K562 (cell line): Measurements from ENCODE around the gene PTCH1. TPM values are rescaled to one million over a fixed set of nuclear protein-coding genes. Genes with fewer than 3 reads are reported as not detected.
A peak's percentile ranks its signal among the peaks of the same experiment; 100 is the strongest.

ENCODE experiments used
- ATAC-seq: fragments of 200-7000 bp; cut with Tn5 transposase; 3 replicates; pipeline ENCODE4 v1.9.1; 2020; ENCODE audit warnings: moderate library complexity
- BruUV-seq: library from RNA; stranded (reverse); fragments of 400-500 nt; replicated peaks from 2 replicates; lab custom pipeline; 2021; lab: Mats Ljungman, UMichigan
- CTCF ChIA-PET: fragments of 300-600 bp; formaldehyde crosslinking; extraction: SDS; loops from one replicate; lab custom pipeline; 2021; ENCODE audit warnings: low intra/inter-chr PET ratio; lab: Yijun Ruan, JAX
- POLR2A ChIA-PET: fragments of 300-600, 350-650 bp; sonication (Branson Sonifier 250); formaldehyde crosslinking; extraction: SDS; loops from one replicate; lab custom pipeline; 2021; ENCODE audit warnings: antibody characterized with exemption, inconsistent platforms; lab: Yijun Ruan, JAX
- DNase-seq, 4 experiments: peaks; one replicate each; pipeline versions ENCODE4 v3.0.0 to v3.0.0-alpha.2; 2011 to 2018; ENCODE audit warnings: low spot score in 3 of 4, mixed read lengths in 3 of 4; ENCODE audit errors: extremely low read depth in 1 of 4
- FAIRE-seq: peaks from 2 replicates; lab custom pipeline; 2011; peaks lifted over from hg19 to GRCh38; lab: Jason Lieb, UNC
- H2AFZ ChIP-seq: 2 replicates; pipeline ENCODE4 v1.6.0; 2011; ENCODE audit warnings: low read depth, low read length, control low read depth, inconsistent platforms
- H3K27ac ChIP-seq: fragments of 200-600 bp; 3 replicates; pipeline ENCODE4 v1.8.0; 2011; ENCODE audit warnings: low read depth, mild to moderate bottlenecking, control low read depth, inconsistent platforms, low read length, moderate library complexity, mixed read lengths; ENCODE audit errors: extremely low read depth
- H3K27me3 ChIP-seq, 2 experiments: fragments of 300-600 bp in 1 of 2; 2 replicates in 1 of 2; 3 replicates in 1 of 2; pipeline versions ENCODE4 v1.6.0 to v1.8.0; 2011; ENCODE audit warnings: inconsistent platforms in 2 of 2, low read length in 2 of 2, mild to moderate bottlenecking in 1 of 2, mixed read lengths in 1 of 2, moderate library complexity in 1 of 2; ENCODE audit not compliant: control insufficient read depth in 2 of 2, insufficient read depth in 2 of 2
- H3K36me3 ChIP-seq: fragments of 300-600 bp; 3 replicates; pipeline ENCODE4 v1.8.0; 2011; ENCODE audit warnings: mild to moderate bottlenecking, low read length, inconsistent platforms; ENCODE audit not compliant: control insufficient read depth, insufficient read depth
- H3K4me1 ChIP-seq, 2 experiments: fragments of 200-600 bp in 1 of 2; replicated peaks in 1 of 2; 2 replicates in 1 of 2; 3 replicates in 1 of 2; pipeline versions ENCODE4 v1.5.1 to v1.8.0; 2011; ENCODE audit warnings: inconsistent platforms in 2 of 2, low read length in 2 of 2, mild to moderate bottlenecking in 1 of 2, mixed read lengths in 1 of 2, moderate library complexity in 1 of 2; ENCODE audit not compliant: control insufficient read depth in 2 of 2, insufficient read depth in 2 of 2
- H3K4me2 ChIP-seq: 2 replicates; pipeline ENCODE4 v1.6.1; 2011; ENCODE audit warnings: low read length, control low read depth, inconsistent platforms, mixed read lengths; ENCODE audit not compliant: insufficient read depth
- H3K4me3 ChIP-seq: fragments of 200-600 bp; sonication (generic), shearing (Covaris generic); 2 replicates; pipeline ENCODE4 v1.5.1; 2016; ENCODE audit warnings: control low read depth, inconsistent platforms
- H3K79me2 ChIP-seq: fragments of 200-600 bp; 3 replicates; pipeline ENCODE4 v1.8.0; 2011; ENCODE audit warnings: low read length, inconsistent platforms; ENCODE audit not compliant: control insufficient read depth, insufficient read depth
- H3K9ac ChIP-seq, 2 experiments: 2 replicates each; pipeline versions ENCODE4 v1.6.0 to v1.6.1; 2011; ENCODE audit warnings: low read depth in 2 of 2, low read length in 2 of 2, control low read depth in 1 of 2, inconsistent platforms in 1 of 2, mild to moderate bottlenecking in 1 of 2, mixed read lengths in 1 of 2; ENCODE audit not compliant: insufficient read depth in 1 of 2
- H3K9me1 ChIP-seq: one replicate; pipeline ENCODE4 v1.6.0; 2011; ENCODE audit warnings: inconsistent platforms, mild to moderate bottlenecking, low read length, moderate library complexity; ENCODE audit not compliant: control insufficient read depth, insufficient read depth
- H3K9me3 ChIP-seq: replicated peaks from 2 replicates; pipeline ENCODE4 v1.5.1; 2011; ENCODE audit warnings: low read depth, low read length, inconsistent platforms; ENCODE audit not compliant: control insufficient read depth, insufficient read depth
- H4K20me1 ChIP-seq: replicated peaks from 2 replicates; pipeline ENCODE4 v1.6.1; 2011; ENCODE audit warnings: low read length, inconsistent platforms, mixed read lengths; ENCODE audit not compliant: control insufficient read depth, insufficient read depth
- BRD4 ChIP-seq: fragments of 200-600 bp; sonication (generic); IDR thresholded peaks from 2 replicates; pipeline ENCODE4 v1.6.1; 2017; ENCODE audit warnings: inconsistent platforms
- BRF2 ChIP-seq: IDR thresholded peaks from 3 replicates; pipeline ENCODE4 v1.6.1; 2011; ENCODE audit warnings: borderline replicate concordance, mild to moderate bottlenecking; ENCODE audit not compliant: insufficient read length, insufficient read depth
- CBX3 ChIP-seq, 2 experiments: IDR thresholded peaks; 1 replicate in 1 of 2; 2 replicates in 1 of 2; pipeline ENCODE4 v1.6.1; 2012; ENCODE audit warnings: inconsistent platforms in 2 of 2, low read length in 2 of 2, borderline replicate concordance in 1 of 2, control low read depth in 1 of 2
- GMEB1 ChIP-seq: fragments of 250-450 bp; sonication (Bioruptor Pico); IDR thresholded peaks from 2 replicates; pipeline ENCODE4 v1.4.0; 2020; ENCODE audit warnings: mild to moderate bottlenecking
- HIVEP1 ChIP-seq: fragments of 250-450 bp; sonication (Bioruptor Pico); IDR thresholded peaks from 2 replicates; pipeline ENCODE4 v1.4.0; 2020; ENCODE audit warnings: mild to moderate bottlenecking
- NCOA1 ChIP-seq: fragments of 450-650 bp; IDR thresholded peaks from 2 replicates; pipeline ENCODE4 v1.6.1; 2016; ENCODE audit warnings: low read depth
- NFE2 ChIP-seq: IDR thresholded peaks from 2 replicates; pipeline ENCODE4 v1.6.1; 2014; ENCODE audit warnings: antibody characterized with exemption, low read depth
- PHF21A ChIP-seq: fragments of 450-650 bp; IDR thresholded peaks from 2 replicates; pipeline ENCODE4 v1.6.1; 2017; ENCODE audit warnings: low read depth, borderline replicate concordance
- POLR2B ChIP-seq: fragments of 450-650 bp; IDR thresholded peaks from 2 replicates; pipeline ENCODE4 v1.6.1; 2018; ENCODE audit warnings: low read depth; ENCODE audit not compliant: partially characterized antibody
- PYGO2 ChIP-seq: fragments of 450-650 bp; IDR thresholded peaks from 2 replicates; pipeline ENCODE4 v1.6.1; 2016; ENCODE audit warnings: mild to moderate bottlenecking, missing genetic modification characterization, moderate library complexity, missing compliant biosample characterization
- SMARCC2 ChIP-seq: fragments of 450-650 bp; IDR thresholded peaks from 2 replicates; pipeline ENCODE4 v1.6.1; 2017; ENCODE audit warnings: antibody characterized with exemption, moderate library complexity, mild to moderate bottlenecking, low read depth
- STAT5A ChIP-seq: IDR thresholded peaks from 2 replicates; pipeline ENCODE4 v1.6.1; 2012; ENCODE audit warnings: low read length, inconsistent platforms, borderline replicate concordance
- TEAD1 ChIP-seq, 2 experiments: fragments of 450-650 bp in 1 of 2; sonication (generic) in 1 of 2; formaldehyde crosslinking; IDR thresholded peaks; 2 replicates each; pipeline versions ENCODE4 v1.4.0 to v1.8.0; 2020 to 2022; ENCODE audit warnings: mild to moderate bottlenecking in 2 of 2, missing genetic modification reagents in 1 of 2
- ZNF511 ChIP-seq: sonication (generic); formaldehyde crosslinking; IDR thresholded peaks from 2 replicates; pipeline ENCODE4 v1.8.0; 2022; ENCODE audit warnings: mild to moderate bottlenecking, missing genetic modification reagents
- ZNF584 ChIP-seq: fragments of 200-800 bp; sonication (Bioruptor generic); IDR thresholded peaks from 2 replicates; pipeline ENCODE4 v1.6.1; 2016; ENCODE audit warnings: low read depth, mild to moderate bottlenecking, missing genetic modification characterization, missing compliant biosample characterization
- ZNF717 ChIP-seq: fragments of 250-450 bp; sonication (Bioruptor Pico); IDR thresholded peaks from 2 replicates; pipeline ENCODE4 v1.5.0; 2021
- ZNF75A ChIP-seq: fragments of 450-650 bp; formaldehyde crosslinking; IDR thresholded peaks from 2 replicates; pipeline ENCODE4 v1.4.0; 2020; ENCODE audit warnings: mild to moderate bottlenecking
- WGBS: fragments of 100-300 bp; shearing (Covaris generic); methylation state at CpG from one replicate; pipeline ENCODE4 v1.1.6; 2016; ENCODE audit warnings: low coverage, mixed read lengths; ENCODE audit not compliant: insufficient coverage; ENCODE audit errors: missing lambda C conversion rate; 5-methylcytosine and 5-hydroxymethylcytosine counted together
- in situ Hi-C: fragments of 300-500 bp; cut with MboI; formaldehyde crosslinking; loops from 4 replicates; pipeline ENCODE4 v1.15.0; 2018; ENCODE audit warnings: inconsistent platforms, mixed read lengths
- intact Hi-C: fragments of 100-400 bp; cut with micrococcal nuclease; formaldehyde crosslinking; loops from 2 replicates; pipeline ENCODE4 v1.14.2; 2022
- polyA plus RNA-seq, 8 experiments: library from polyadenylated mRNA; depleted of rRNA in 4 of 8; stranded (reverse) in 5 of 8; unstranded in 3 of 8; fragments of >200 nt; fragmentation: Nextera tagmentation in 2 of 8; fragmentation: Illumina TruSeq in 1 of 8; extraction: Ambion mirVana in 2 of 8; extraction: Trizol in 1 of 8; gene quantifications; 2 replicates each; pipeline versions ENCODE4 v1.2.1 to v1.2.3, GENCODE V29; 2011 to 2014; ENCODE audit warnings: inconsistent platforms in 1 of 8, missing spikeins in 1 of 8
- total RNA-seq, 7 experiments: library from RNA; depleted of rRNA in 6 of 7; stranded (reverse); fragments of >200 nt in 6 of 7; fragmentation: Illumina TruSeq in 2 of 7; extraction: Trizol in 2 of 7; gene quantifications; 2 replicates each; pipeline versions ENCODE4 v1.2.1 to v1.2.3, GENCODE V29; 2011 to 2021; ENCODE audit warnings: low replicate concordance in 1 of 7

The PTCH1 gene
- total and polyA plus RNA-seq, 9 of the 15 experiments (the other 6 are each of a cell fraction or from before 2014, with no cell fraction given), result 0.70 to 9.9 (median 3.8) TPM

GRCh38 chr9:95434116-95435073 lies 82.4 kb downstream of the PTCH1 start:
- intact Hi-C loops, result loop anchor here (2.0 to 10.0 kb wide), 3 partner anchors 28 to 150 kb away; no protein-coding TSS in a partner anchor
- Histone ChIP-seq H3K79me2 (no peaks in the 10 kb centered on the region), H3K4me1 (peaks cover 11 to 17% of the 10 kb centered on the region in 2 experiments; a peak in 4 of 5 replicates), H3K9ac (peak overlapping the region; percentile 27 to 87; a peak in 2 of 4 replicates), H3K36me3 (no peaks in the 10 kb centered on the region), H4K20me1 (no peaks in the 10 kb centered on the region), H3K27me3 (no peaks in the 10 kb centered on the region), H3K9me1 (no peaks in the 10 kb centered on the region), H3K4me3 (peak overlapping the region; percentile 18), H2AFZ (peak overlapping the region; percentile 83), H3K27ac (peak overlapping the region; percentile 47), H3K9me3 (peaks cover 5% of the 10 kb centered on the region), H3K4me2 (peak overlapping the region; percentile 90)
- DNase-seq, result peak; percentile 91 to 93 (median 91)
- ATAC-seq, result peak; percentile 98
- ChIA-PET POLR2A (interaction anchor here (0.6 to 1.7 kb wide), 6 partner anchors 14 to 1183 kb away, joined by 3 to 9 read pairs (median 4); no protein-coding TSS in a partner anchor), CTCF (no interaction called here)
- 1% methylated on average over 25 of the region's 25 CpGs for WGBS
- peak; percentile 90 for FAIRE-seq
- in situ Hi-C loops, result no loop called here
- no TSS peak for BruUV-seq
- TF ChIP-seq CBX3 (IDR thresholded peaks at IDR 0.05; ENCODE audit: borderline replicate concordance in 1 of 2, low read length in 2 of 2) (peak in 1 of 2 experiments; percentile 5; a peak in 2 of 3 replicates), GMEB1 (0 out of 2 replicates have a peak, but pooled peaks have one; percentile 26), BRD4 (no peak), PHF21A (peak; percentile 71; the same call in 1 of the 2 replicates), POLR2B (peak; percentile 31), ZNF511 (CRISPR knock-in tag) (no peak), HIVEP1 (CRISPR knock-in tag) (0 out of 2 replicates have a peak, but pooled peaks have one; percentile 16), SMARCC2 (0 out of 2 replicates have a peak, but pooled peaks have one; percentile 46), ZNF584 (CRISPR knock-in tag) (0 out of 2 replicates have a peak, but pooled peaks have one; percentile 23), NFE2 (peak; percentile 100), NCOA1 (0 out of 2 replicates have a peak, but pooled peaks have one; percentile 31), ZNF717 (no peak), BRF2 (no peak), STAT5A (peak; percentile 34; the same call in 1 of the 2 replicates), TEAD1 (CRISPR knock-in tag; IDR thresholded peaks at IDR 0.05) (peak; percentile 95 to 98), ZNF75A (CRISPR knock-in tag) (no peak), PYGO2 (tag) (no peak)
